GM19240 (cell line): ENCODE measurements around the gene CLIC4.
A peak's percentile ranks its signal among the peaks of the same experiment; 100 is the strongest.
"Not testable (repeated sequence)": the region's sequence is repeated elsewhere in the genome, so short reads cannot be mapped to it uniquely, and the experiment has no call there.

ENCODE experiments used
- DNase-seq: peaks from one replicate; pipeline ENCODE4 v3.0.0; 2011; ENCODE audit warnings: low spot score; ENCODE audit not compliant: insufficient read length

CLIC4 gene

GRCh38 chr1:24717887-24718650 is 27.2 kb upstream of the CLIC4 start:
- DNase-seq: no peak

- DNase-seq: no peak
These were observed 25.1 kb upstream of the CLIC4 start for GRCh38 chr1:24720152-24720551.

- no peak for DNase-seq
These were observed 23.7 kb upstream of the CLIC4 start for GRCh38 chr1:24721533-24721932.

GRCh38 chr1:24722073-24723035 is 22.9 kb upstream of the CLIC4 start:
- not testable (repeated sequence) for DNase-seq

GRCh38 chr1:24724345-24725208 is 20.7 kb upstream of the CLIC4 start:
- no peak for DNase-seq

- DNase-seq: no peak
These were observed 20.0 kb upstream of the CLIC4 start for GRCh38 chr1:24725209-24725651.

- no peak for DNase-seq
These were observed 18.5 kb upstream of the CLIC4 start for GRCh38 chr1:24726741-24727140.

- DNase-seq: peak; percentile 80
These were observed 17.6 kb upstream of the CLIC4 start for GRCh38 chr1:24727501-24728216.

GRCh38 chr1:24728982-24729381 is 16.3 kb upstream of the CLIC4 start:
- no peak for DNase-seq

GRCh38 chr1:24732186-24732885 is 12.9 kb upstream of the CLIC4 start:
- DNase-seq: no peak

- not testable (repeated sequence) for DNase-seq
These were observed 11.9 kb upstream of the CLIC4 start for GRCh38 chr1:24733342-24733741.

GRCh38 chr1:24735156-24735508 is 10.1 kb upstream of the CLIC4 start:
- no peak for DNase-seq

GRCh38 chr1:24735509-24736375 is 9.5 kb upstream of the CLIC4 start:
- no peak for DNase-seq

- DNase-seq: no peak
These were observed 7.7 kb upstream of the CLIC4 start for GRCh38 chr1:24737368-24738117.

- no peak for DNase-seq
These were observed 6.0 kb upstream of the CLIC4 start for GRCh38 chr1:24739241-24739640.

GRCh38 chr1:24742090-24742938 is 2.9 kb upstream of the CLIC4 start:
- DNase-seq: no peak

GRCh38 chr1:24743404-24744211 is 1.6 kb upstream of the CLIC4 start:
- no peak for DNase-seq
